Measurements from ENCODE around the gene ZRANB3.

GRCh38 chr2:135552887-135553286 is 21.9 kb upstream of the ZRANB3 start:
- TF ChIP-seq POLR2A (IDR thresholded peaks at IDR 0.05) = no peak
- no peak for TF ChIP-seq CTCF (IDR thresholded peaks at IDR 0.05 in 8 of 11, conservative IDR thresholded peaks at IDR 0.05 in 3 of 11)

Data from spleen (tissue), 7 donors.